Panc1 (cell line): Measurements from ENCODE around the gene MMS22L.

ENCODE experiments used
- CTCF ChIP-seq: fragments of 450-650 bp; IDR thresholded peaks from 2 replicates; pipeline ENCODE4 v1.5.1; 2017; ENCODE audit warnings: mild to moderate bottlenecking
- POLR2AphosphoS5 ChIP-seq: IDR thresholded peaks from 2 replicates; pipeline ENCODE4 v1.6.1; 2012; ENCODE audit warnings: mild to moderate bottlenecking, low read depth, low read length, moderate library complexity

GRCh38 chr6:97110149-97110548 lies 172.9 kb downstream of the MMS22L start:
- TF ChIP-seq CTCF: no peak
- no peak for TF ChIP-seq POLR2AphosphoS5
